GM12864 (cell line): ENCODE measurements around the gene HSPA6.
"Not testable (repeated sequence)": the region's sequence is repeated elsewhere in the genome, so short reads cannot be mapped to it uniquely, and the experiment has no call there.

Source experiments
- DNase-seq: peaks from one replicate; pipeline ENCODE4 v3.0.0-alpha.2; 2011; ENCODE audit warnings: low read depth
- H3K4me3 ChIP-seq: 2 replicates; pipeline ENCODE4 v1.5.1; 2011; ENCODE audit warnings: mild to moderate bottlenecking, low read depth, low read length, control low read depth
- TF ChIP-seq, protein P1 (sequence below): IDR thresholded peaks from 2 replicates; pipeline ENCODE4 v1.5.1; 2011; ENCODE audit warnings: low read depth, mild to moderate bottlenecking, moderate library complexity, low read length, control low read depth, inconsistent platforms; ENCODE audit errors: missing control alignments

The HSPA6 gene

DNA sequence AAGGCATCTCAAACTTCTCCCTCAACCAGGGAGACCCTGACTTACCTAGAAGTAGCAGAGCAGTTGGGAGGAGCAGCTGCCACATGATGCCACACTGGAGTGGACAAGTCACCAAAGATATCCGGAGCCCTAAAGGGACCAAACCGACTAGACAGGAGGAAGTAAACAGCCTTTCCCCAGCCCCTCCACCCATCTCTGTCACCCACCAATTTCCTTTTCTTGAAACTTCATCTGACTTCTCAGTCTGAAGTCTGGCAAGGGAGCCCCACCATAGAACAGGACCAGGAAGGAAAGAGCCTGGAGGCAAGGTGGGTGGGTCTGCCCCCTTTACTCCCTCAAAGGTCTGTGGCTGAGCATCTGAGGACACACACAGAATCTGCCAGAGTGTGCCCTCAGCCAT, 25.3 kb downstream of the HSPA6 start, which contains the start of gene FCGR3A:
Gene FCGR3A (minus strand): TSS at position 167 of the 400 bp plus-strand sequence. CDS start 82 bp downstream, at position 85.
- no peak within 1 kb of the TSS for H3K4me3 ChIP-seq
- TF ChIP-seq, protein P1, sequence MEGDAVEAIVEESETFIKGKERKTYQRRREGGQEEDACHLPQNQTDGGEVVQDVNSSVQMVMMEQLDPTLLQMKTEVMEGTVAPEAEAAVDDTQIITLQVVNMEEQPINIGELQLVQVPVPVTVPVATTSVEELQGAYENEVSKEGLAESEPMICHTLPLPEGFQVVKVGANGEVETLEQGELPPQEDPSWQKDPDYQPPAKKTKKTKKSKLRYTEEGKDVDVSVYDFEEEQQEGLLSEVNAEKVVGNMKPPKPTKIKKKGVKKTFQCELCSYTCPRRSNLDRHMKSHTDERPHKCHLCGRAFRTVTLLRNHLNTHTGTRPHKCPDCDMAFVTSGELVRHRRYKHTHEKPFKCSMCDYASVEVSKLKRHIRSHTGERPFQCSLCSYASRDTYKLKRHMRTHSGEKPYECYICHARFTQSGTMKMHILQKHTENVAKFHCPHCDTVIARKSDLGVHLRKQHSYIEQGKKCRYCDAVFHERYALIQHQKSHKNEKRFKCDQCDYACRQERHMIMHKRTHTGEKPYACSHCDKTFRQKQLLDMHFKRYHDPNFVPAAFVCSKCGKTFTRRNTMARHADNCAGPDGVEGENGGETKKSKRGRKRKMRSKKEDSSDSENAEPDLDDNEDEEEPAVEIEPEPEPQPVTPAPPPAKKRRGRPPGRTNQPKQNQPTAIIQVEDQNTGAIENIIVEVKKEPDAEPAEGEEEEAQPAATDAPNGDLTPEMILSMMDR, result no peak
- DNase-seq, result no peak

DNA sequence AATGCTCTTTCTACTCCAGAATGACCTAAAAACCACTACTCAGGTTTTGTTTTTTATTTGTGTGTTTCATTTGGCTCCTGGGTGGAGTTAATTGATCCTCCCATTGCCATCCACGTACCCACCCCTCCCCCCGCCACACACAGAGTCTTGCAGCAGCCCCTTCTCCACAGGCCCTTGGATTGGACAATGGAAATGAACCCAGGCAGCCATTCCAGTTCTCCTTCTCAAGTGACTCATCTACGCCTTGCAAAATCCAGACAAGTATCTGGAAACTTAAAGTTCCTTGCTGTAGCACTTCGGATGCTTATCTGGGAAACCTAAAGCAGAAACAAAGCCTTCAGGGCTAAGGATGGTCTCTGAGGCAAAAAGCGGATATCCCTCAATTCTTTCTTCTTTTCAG, 26.6 kb downstream of the HSPA6 start:
- DNase-seq, H3K4me3 ChIP-seq: not testable (repeated sequence)

DNA sequence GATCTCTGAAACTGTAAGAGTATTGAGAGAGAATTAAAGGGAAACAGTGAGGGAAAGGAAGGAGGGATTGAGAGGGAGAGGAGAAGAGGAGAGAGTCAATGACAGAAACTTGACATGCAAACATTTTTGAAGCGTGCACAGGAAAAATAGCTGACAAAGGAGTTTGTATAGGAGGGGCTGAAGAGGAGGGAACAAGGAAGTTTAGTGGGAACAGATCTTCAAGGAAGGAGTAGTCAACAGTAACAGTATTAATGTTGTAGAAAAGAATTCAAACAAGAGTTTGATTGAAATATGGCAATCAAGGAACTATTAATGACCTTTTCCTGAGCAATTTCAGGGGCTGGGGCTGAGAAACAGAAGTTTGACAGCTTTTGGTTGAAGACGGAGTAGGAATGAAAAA, 29.3 kb downstream of the HSPA6 start:
- not testable (repeated sequence) for DNase-seq

DNA sequence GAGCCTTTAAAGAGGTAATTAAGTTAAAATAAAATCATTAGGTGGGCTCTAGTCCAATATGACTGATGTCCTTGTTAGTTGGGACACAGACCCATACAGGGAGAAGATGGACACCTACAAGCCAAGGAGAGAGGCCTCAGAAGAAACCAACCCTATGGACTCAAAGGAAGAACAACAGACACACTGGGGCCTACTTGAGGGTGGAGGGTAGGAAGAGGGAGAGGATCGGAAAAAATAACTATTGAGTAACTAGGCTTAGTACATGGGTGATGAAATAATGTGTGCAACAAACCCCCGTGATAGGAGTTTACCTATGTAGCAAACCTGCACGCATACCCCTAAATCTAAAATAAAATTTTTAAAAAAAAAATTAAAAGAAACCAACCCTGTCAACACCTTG, 30.0 kb downstream of the HSPA6 start:
- not testable (repeated sequence) for H3K4me3 ChIP-seq, DNase-seq

More for the DNA sequence above, 29.3 kb downstream of the HSPA6 start:
- not testable (repeated sequence) for H3K4me3 ChIP-seq

DNA sequence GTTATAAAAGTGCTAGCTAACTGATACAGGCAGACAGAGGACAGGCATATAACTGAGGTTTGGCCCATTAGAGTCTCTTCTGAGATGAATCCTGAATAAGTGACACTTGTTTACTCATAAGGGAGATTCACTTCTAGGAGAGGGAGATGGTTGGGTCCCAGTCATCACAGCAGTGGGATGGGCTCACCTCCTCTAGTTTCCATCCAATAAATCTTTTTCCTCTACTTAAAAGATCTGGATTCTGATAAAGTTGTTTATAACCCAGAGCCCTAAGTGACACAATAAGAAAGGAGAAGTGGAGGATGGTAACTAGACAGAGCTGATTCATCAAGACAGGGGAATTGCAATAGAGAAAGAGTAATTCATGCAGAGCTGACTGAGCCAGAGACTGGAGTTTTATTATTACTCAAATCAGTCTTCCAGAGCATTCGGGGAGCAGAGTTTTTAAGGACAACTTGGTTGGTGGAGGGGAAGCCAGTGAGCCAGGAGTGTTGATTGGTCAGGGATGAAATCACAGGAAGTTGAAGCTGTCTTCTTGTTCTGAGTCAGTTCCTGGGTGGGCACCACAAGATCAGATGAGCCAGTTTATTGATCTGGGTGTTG, 30.6 kb downstream of the HSPA6 start:
- not testable (repeated sequence) for DNase-seq, H3K4me3 ChIP-seq

DNA sequence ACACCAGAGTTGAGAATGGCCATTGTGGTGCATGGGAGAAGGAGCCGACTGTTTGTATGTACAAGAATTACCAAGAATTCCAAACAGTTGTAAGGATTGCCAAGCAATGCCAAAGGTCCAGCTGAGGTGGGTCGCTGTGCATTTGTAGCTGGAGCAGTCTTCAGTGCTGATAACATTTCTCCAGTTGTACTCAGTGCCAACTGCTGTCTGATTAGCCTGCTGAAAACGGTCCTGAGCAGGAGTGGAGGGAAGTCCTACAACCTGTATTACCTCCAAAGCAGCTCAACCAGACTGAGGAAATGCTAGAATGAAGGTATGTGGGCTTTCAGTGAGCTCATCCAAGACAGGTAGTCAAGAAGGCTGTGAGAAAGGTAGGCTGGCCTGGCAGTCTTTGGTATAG, 31.8 kb downstream of the HSPA6 start:
- not testable (repeated sequence) for DNase-seq, H3K4me3 ChIP-seq

DNA sequence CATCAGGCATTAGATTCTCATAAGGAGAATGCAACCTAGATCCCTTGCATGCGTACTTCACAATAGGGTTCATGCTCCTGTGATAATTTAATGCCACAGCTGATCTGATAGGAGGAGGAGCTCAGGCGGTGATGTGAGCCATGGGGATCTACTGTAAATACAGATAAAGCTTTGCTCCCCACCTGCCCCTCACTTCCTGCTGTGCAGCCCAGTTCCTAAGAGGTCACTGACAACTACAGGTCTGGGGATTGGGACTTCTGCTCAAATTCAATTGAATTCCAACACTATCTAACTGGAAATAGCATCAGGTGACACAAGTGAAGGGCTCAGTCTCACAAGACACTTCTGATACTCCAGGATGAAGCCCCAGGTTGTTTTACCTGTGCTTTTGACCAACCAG, 32.6 kb downstream of the HSPA6 start:
- not testable (repeated sequence) for H3K4me3 ChIP-seq

DNA sequence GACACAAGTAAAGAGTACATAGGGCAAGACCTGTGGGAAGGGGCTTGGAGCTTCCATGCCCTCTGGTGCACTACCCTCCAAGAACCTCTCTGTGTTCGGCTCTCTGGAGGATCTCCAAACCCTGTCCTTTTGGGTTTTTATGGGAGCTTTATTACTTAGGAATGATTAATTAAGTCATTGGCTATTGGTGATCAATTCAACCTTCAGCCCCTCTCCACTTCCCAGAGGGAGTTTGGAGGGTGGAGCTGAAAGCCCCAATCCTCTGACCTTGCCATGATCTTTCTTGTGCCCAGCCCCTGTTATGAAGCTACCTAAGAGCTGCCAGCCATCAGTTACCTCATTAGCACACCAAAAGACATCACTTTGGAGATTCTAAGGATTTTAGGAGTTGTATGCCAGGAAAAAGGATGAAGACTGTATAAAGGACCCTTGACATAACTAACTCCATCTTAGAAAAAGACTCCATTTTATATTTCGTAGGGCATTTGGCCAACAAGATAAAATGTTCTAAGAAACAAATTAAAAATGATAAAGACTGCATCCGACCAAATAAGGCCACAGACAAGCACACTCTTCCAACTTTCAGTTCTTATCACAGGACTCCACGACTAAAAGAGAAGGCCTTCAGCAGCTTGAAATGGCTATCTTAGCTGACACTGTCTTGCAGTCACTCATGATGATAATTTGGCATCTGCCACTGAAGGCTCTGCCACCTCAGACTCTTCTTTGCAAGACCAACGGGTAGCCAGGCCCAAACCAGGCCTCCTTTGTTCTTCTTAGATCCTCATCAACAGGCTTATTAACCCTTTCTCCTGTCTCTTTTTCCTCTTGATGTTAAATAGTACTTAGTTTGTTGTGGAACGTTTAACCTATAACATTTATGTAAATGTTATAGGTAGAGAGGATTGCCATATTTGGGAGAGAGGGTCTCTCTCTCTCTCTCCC, 33.4 kb downstream of the HSPA6 start:
- not testable (repeated sequence) for H3K4me3 ChIP-seq, DNase-seq

More for the DNA sequence above, 32.6 kb downstream of the HSPA6 start:
- DNase-seq, result not testable (repeated sequence)

DNA sequence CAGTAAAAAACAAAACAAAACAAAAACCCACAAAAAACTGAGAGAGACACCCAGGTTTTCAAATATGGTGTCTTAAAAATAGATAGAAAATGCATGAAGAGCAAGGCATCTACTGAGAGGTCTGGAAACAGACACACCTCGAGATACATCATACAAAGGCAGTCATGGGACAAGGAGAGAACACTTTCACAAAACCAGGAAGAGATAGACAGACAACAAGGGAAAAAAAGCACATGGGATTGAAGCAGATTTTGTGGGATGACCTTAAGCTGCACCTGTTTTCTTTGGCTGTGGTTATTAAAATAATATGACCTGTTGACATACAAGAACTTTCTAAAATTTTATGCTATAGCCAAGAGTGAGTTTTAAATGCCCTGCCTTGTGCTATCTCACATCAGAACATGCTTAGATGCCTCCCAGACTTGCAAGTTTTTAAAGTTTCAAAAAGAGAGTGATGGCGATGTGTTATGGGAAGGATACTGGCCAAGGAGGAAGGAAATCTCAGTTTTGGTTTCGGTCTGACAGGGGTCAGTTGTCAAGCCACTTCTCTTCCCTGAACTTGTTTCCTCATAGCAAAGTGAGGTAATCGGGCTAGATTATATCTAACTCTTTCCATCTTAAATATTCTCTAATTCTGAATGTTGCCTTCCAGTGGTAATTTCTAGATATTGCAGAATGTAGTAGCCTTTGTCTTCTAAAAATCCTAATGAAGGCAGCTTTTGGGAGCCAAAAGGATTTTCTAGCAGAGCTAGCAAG, 36.8 kb downstream of the HSPA6 start:
- H3K4me3 ChIP-seq, result not testable (repeated sequence)
- peak; percentile 18 for DNase-seq

DNA sequence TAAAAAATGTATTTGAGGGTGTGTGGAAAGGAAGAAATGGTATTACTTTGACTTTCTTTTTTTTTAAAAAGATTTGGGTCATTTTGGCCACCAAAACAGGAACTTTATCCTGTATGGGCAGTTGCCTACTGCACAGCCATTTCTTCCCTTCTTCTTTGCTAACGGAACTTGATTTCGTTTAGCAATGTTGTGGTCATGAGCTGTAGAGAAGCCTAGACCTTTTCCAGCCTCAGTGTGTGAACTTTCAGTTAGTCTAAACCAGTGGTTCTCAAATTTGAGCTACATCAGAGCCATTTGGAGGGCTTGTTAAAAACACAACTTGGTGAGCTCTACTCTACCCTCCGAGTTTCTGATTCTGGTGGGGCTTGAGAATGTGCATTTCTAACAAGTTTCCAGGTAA, 38.1 kb downstream of the HSPA6 start:
- not testable (repeated sequence) for H3K4me3 ChIP-seq, DNase-seq

DNA sequence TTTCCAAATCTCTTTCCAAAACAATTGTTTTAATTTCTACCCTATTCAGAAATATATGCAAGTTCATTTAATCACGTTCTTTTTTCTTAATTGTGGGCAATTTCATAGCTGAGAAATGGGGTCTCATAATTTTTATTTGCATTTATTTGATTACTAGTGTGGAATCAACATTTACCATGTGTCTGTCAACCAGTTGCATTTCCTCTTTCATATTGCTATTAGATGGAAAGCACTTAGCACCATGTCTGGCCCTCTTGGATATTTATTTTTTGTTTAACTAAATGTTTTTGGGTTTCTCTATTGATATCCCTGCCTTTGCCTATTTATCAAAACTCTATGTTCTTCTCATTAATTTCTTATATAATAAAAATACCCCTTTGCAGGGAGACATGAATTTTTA, 39.2 kb downstream of the HSPA6 start:
- DNase-seq, H3K4me3 ChIP-seq: not testable (repeated sequence)

DNA sequence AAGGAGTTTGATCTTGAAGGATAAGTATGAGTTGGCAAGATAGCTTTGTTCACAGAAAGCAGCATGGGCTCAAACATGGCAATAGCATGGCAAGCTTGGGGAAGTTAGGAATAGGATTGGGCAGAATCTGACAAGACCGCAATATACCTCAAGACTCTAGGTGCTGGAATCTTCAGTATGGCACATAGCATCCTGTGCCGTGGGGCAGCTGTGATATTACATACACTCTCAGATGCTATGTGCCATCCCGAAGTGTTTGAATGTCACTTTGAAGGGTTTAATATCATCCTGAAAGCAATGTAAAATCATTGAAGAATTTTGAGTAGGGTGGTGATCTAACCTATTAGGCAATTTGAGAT, 42.2 kb downstream of the HSPA6 start:
- H3K4me3 ChIP-seq, DNase-seq: not testable (repeated sequence)

DNA sequence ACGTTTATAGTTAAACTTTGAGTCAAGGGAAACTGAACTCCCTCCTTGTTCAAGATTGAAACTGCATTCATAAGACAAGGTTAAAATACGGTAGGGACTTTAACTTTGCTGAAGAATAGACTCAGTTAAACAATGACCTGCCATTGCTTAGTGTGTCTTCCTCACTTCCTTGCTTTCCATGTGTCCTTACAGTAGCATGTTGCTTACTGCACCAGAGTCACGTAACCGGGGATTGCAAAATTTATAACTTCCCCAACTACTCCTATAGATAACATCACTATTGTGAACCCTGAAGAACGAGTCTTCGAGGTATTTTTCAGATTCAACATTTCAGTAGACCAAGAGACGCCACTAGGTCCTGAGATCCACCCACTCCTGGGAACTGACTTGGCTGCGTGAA, 47.4 kb downstream of the HSPA6 start:
- not testable (repeated sequence) for DNase-seq, H3K4me3 ChIP-seq
